GM19238 (cell line): ENCODE measurements around the gene HTR1E.
"Not testable (repeated sequence)": the region's sequence is repeated elsewhere in the genome, so short reads cannot be mapped to it uniquely, and the experiment has no call there.

Experiments
- DNase-seq: peaks from one replicate; pipeline ENCODE4 v3.0.0; 2011; ENCODE audit warnings: low spot score; ENCODE audit not compliant: insufficient read length

The HTR1E gene

DNA sequence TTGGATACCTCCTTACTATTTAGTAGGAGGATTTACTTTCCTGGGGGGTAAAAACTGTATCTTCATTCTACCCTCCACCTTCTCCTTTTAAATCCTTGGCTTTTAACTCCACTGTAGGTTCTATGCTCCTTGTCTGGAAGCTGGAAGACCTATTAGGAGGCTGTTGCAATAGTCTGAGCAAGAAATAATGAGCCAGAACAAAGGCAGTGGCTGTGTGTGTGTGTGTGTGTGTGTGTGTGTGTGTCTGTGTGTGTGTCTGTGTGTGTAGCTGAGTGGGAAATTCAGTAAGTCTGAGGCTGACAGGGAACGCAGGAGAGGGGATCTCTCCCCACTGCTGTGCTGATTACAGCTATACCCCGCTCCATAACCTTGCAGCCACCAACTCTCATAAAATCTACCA lies 35.8 kb downstream of the HTR1E start:
- no peak for DNase-seq

DNA sequence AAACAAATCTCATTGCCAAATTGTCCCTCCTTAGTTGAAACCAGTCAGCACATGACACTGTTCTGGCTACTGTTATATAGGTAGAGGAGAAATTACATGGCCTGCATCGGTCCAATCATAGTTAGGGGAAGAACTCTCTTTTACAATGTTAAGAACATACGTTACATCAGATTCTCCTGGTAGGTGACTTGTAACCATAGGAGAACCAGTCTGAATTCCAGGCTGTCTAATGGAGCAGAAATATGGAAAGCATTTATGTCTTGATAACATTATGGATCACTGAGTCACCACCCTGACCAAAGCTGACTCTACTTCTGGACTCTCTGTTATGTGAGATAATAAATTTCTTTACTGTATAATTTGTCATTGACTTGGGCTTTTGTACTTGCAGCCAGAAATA lies 40.9 kb downstream of the HTR1E start:
- DNase-seq: no peak

DNA sequence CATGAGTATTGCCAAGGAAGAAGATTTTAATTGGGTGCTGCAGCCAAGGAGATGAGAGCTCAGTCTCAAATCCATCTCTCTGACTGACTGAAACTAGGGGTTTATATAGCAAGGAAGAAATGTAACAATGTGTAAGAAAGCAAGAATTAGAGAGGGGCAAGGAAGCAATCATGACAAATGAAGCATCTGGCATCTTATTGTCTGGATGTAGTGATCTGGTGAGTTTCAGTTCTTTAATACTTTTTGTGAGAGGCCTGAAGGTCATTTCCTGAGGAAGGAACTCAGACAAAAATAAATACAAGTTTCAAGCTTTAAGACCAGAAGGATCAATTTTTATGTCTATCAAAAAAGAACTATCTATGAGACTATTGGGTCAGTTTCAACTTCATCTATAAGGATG lies 64.2 kb downstream of the HTR1E start:
- no peak for DNase-seq

DNA sequence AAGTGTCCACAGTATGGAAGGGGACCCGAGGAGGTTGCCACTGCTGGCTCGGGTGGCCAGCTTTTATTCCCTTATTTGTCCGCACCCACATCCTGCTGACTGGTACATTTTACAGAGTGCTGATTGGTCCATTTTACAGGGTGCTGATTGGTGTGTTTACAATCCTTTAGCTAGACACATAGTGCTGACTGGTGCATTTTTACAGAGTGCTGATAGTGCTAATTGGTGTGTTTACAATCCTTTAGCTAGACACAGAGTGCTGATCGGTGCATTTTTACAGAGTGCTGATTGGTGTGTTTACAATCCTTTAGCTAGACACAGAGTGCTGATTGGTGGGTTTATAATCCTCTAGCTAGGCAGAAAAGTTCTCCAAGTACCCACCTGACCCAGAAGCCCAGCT lies 65.1 kb downstream of the HTR1E start:
- DNase-seq: not testable (repeated sequence)

DNA sequence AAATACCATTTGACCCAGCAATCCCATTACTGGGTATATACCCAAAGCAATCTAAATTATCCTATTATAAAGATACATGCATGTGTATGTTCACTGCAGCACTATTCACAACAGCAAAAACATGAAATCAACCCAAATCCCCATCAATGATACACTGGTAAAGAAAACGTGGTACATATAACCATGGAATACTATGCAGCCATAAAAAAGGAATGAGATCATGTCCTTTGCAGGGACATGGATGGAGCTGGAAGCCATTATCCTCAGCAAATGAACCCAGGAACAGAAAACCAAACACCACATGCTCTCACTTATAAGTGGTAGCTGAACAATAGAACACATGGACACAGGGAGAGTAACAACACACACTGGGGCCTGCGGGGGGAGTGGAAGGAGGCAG lies 69.2 kb downstream of the HTR1E start:
- not testable (repeated sequence) for DNase-seq

DNA sequence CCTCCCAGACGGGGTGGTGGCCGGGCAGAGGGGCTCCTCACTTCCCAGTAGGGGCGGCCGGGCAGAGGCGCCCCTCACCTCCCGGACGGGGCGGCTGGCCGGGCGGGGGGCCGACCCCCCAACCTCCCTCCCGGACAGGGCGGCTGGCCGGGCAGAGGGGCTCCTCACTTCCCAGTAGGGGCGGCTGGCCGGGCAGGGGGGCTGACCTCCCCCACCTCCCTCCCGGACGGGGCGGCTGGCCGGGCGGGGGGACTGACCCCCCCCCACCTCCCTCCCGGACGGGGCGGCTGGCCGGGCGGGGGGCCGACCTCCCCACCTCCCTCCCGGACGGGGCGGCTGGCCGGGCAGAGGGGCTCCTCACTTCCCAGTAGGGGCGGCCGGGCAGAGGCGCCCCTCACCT lies 72.3 kb downstream of the HTR1E start:
- not testable (repeated sequence) for DNase-seq

DNA sequence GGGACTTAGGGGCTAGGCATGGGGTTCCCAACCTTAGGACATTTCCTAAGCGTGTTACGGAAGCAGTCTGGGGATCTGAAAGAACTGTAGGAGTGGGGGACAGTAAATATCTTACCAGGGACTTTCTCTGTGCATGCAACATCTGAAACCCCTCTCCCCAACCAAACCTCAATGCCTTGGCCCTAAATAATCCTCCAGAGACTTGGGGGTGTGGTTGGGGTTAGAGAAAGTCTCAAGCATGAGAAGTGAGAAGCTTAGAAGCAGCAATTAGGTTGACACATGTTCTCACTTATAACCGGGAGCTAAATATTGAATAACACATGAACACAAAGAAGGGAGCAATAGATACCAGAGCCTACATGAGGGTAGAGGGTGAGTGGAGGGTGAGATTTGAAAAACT lies 74.7 kb downstream of the HTR1E start:
- DNase-seq: no peak

DNA sequence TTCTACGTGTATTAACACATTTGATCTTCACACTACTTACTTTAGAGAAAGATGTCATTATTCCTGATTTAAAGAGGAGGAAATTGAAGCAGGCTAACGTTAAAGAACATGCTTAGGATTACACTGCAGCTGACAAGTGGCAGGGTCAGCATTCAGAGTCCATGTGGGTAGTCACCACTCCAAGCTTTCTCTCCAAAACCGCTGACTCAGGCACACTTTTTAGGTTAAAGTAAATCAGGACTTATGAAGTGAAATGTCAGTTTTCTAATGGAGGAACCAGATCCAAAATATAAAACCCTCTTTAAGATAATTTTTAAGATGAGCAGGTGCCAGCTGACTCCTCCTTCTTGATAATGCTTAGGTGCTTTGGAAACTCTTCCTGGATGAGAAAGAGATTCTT lies 75.4 kb downstream of the HTR1E start:
- DNase-seq: no peak

DNA sequence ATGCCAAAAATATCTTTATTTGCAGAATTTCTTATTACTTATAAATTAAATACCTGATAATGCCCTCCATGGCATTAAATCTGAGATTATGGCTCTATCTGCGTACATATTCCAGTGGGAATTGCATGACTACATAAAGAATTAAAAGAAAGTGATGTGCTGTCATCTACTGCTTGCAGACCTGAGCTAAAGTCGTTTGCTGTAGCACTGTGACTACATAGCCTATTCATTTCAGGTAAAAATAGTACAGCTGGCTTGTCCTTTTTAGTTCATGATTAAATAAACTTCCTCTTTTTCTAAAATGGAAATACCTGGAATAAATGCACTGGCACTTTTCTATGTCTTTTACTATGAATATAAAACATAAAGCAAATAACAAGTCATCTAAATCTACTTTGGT lies 79.4 kb downstream of the HTR1E start:
- no peak for DNase-seq

DNA sequence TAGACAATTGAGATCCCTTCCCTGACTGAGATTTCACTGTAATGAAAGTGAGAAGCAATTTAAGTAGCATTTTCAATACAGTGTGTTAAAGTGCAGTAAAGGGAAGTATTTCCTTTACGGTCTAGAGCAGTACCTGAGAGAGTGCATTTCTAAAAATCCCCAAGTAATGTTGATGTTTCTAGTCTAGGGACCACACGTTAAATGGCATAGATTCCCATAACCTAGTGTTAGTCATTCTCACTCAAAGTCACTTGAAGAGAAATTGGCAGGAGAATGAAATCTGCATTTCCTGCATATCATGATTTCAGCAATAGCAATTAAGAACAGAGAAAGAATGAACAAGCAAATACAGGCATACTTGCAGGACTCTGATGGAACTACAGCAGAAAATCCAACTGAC lies 89.7 kb downstream of the HTR1E start:
- no peak for DNase-seq

DNA sequence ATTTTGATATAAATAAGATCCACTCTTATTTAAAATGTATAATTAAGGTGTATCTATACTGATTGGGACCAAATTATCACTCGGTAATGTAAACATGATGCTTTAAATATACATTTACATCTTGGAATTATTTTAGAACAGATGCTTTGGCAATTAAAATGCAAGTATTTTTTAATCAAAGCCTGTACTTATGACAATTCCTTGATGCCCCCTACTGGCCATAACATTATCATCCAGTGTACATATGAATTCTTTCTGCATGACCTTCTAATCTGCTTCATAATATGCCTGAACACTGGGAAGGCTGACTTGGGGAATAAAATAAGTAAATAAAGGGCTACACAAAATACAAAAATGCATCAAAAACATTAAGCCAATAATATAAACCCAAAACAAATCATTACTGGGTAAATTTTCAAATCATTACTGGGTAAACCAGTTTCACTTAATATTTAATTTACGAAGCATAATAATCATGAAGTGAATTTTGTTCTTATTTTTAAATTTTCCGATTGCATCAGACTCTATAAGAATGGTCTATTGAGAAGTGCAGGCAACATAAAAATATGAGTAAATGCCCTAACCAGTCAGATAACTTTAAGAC lies 92.5 kb downstream of the HTR1E start:
- DNase-seq: no peak

DNA sequence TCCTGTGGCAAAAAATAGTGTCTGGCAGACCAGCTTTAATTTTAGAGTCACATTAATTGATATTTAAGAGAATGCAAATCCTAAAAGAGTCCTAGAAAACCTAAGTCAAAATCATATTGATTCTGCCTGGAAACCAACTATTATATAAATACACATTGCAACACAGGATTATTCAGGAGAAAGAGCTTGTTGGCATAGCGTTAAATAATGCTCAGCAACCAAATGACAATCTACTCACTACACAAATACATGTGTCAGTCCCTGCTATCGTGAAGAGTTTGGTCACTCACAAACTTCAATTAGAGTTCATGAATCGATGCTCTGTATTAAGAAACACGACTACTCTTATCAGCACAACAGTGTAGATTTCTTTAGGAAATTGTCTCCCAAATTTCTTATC lies 103.4 kb downstream of the HTR1E start:
- DNase-seq: no peak

DNA sequence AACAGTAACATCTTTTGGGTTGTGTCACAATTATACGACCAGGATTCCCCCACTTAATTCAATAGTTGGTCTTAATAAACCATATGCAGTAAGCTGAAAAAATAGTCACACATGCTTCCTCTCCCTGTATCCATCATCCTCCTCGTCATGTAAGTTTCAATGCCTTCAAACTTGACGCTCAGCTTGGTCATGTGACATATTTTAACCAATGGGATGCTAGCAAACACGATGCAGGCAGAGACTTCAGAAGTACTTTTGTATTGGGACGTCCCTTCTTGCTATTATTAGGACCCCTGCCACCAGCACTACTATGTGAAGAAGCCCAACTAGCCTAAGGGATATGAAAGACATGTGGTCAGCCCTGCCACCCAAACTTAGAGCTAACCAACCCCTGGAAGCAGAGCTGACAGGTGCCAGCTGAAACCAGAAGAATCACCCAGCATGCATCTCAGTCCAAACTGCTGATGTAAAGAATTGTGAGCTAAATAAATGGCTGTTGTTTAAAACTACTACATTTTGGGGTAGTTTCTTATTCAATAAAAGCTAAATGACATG lies 108.3 kb downstream of the HTR1E start:
- DNase-seq: no peak

DNA sequence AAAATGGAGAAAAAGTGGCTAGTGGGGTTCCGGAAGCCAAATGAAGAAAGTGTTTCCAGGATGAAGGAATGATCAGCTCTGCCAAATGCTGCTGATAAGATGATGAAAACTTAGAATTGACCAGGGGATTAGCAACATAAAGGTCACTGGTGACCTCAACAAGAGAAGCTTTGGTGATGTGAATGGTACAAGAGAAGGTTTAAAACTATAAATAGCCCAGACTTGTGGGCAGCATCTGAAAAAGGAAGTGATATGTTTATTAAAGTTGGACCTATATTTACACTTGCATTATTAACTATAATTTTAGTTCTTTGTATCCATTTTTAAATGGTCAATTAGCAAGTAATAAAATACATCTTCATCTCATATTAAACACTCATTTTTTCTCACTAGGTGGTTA lies 112.5 kb downstream of the HTR1E start:
- no peak for DNase-seq

DNA sequence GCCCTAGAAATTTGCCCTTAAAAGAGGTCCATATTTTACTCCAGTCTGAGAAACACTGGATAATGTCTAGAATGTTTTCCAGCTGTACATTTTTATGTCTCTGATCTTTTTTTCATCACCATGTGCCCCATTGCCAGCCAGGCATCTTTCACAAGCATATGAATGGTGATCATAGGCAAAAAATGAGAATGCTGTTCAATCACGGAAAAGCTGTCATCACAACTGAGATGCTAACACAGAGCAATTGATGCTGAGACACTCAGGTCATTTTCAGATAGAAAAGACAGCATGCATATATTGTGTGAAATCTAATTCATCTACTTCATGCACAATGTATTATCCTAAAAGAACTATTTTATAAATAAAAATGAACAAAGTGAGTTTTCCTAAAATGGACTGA lies 116.0 kb downstream of the HTR1E start:
- DNase-seq: no peak

DNA sequence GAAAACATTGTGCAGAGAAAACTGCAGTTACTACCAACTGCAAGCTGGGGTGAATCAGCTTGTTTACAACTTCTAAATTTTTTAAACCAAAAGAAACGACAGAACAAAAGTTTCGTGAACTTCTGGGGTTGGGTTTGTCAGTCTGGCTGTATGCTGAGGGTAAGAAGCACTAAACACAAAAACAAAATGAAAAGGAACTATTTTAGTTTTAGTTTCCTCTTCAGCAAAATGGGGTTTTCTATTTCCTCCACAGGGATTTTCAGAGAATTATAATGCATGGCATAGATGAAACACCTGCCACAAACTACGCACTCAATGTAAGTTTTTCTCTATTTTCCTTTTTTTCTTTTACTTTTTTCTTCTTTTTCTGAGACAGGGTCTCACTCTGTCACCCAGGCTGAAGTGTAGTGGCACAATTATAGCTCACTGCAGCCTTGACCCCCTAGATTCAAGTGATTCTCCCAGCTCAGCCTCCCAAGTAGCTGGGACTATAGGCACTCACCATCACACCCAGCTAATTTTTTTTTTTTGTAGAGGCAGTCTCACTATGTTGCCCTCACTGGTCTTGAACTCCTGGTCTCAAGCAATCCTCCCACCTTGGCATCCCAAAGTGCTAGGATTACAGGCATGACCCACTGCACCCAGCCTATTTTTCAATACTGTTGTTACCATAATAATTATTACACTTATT lies 117.0 kb downstream of the HTR1E start:
- DNase-seq: no peak

DNA sequence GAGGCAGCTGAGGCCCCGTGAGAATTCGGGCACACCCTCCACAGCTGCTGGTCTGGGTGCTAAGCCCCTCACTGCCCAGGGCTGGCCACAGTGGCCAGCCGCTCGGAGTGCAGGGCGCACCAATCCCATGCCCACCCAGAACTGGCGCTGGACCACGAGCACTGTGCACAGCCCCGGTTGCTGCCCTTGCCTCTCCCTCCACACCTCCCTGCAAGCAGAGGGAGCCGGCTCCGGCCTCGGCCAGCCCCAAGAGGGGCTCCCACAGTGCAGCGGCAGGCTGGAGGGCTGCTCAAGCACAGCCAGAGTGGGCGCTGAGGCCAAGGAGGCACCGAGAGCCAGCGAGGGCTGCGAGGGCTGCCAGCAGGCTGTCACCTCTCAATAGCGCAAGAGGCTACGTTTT lies 122.6 kb downstream of the HTR1E start:
- DNase-seq: no peak

DNA sequence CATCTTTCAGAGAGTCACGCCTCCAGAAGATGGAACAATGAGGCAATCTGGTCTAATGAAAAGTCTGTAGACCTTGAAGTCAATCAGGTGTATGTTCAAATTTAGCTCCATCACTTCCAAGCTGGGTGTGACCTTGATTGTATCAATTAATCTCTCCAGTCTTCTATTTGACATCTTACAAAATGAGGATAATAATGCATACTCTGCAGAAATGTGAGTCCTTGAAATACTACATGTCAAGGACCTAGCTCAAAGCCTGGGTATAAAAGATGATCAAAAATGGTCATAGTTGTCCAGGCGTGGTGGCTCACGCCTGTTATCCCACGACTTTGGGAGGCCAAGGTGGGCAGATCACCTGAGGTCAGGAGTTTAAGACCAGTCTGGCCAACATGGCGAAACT lies 127.8 kb downstream of the HTR1E start:
- DNase-seq: no peak
